SU-DHL-6 (cell line): Measurements from ENCODE around the gene CDC42BPA.

Source experiments
- CTCF ChIP-seq: fragments of 200-600 bp; sonication (generic); IDR thresholded peaks from one replicate; pipeline ENCODE4 v1.5.1; 2017; ENCODE audit warnings: antibody characterized with exemption, mild to moderate bottlenecking, low read length, moderate library complexity; ENCODE audit not compliant: insufficient read depth, poor library complexity, severe bottlenecking
- EZH2phosphoT487 ChIP-seq: fragments of 200-600 bp; sonication (generic), shearing (Covaris generic); conservative IDR thresholded peaks from 2 replicates; pipeline ENCODE4 v1.6.1; 2018; ENCODE audit warnings: mild to moderate bottlenecking, antibody characterized with exemption, low read length, moderate library complexity, mixed read lengths

DNA sequence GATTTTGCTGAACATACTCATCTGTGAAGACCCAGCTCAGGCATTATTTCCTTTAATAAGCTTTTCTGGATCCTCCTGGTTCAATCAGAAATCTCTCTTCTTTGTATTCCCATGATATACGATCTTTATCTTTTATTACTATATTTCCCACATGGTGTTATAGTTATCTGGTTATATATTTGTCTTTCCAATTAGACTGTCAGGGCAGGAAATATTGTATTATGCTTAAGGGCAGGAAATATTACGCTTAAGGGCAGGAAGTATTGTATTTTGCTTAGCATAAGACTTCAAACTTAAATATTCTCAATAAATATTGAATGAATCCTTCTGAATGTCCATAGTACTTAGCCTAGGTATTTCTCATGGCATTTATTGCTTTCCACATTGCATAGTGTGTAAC lies 256.0 kb downstream of the CDC42BPA start:
- TF ChIP-seq CTCF (no peak), EZH2phosphoT487 (no peak)
